K562 (cell line): Measurements from ENCODE around the gene GPC2. TPM values are rescaled to one million over a fixed set of nuclear protein-coding genes. Genes with fewer than 3 reads are reported as not detected.

Experiments
- HDGF ChIP-seq: fragments of 450-650 bp; IDR thresholded peaks from 2 replicates; pipeline ENCODE4 v1.6.1; 2016
- LEF1 ChIP-seq: fragments of 450-650 bp; IDR thresholded peaks from 2 replicates; pipeline ENCODE4 v1.6.1; 2016; ENCODE audit warnings: mild to moderate bottlenecking
- MAZ ChIP-seq, 2 experiments: fragments of 450-650 bp in 1 of 2; sonication (generic) in 1 of 2; formaldehyde crosslinking; IDR thresholded peaks in 1 of 2; conservative IDR thresholded peaks in 1 of 2; 2 replicates each; pipeline versions ENCODE4 v1.4.0 to v1.5.0; 2020; ENCODE audit warnings: mild to moderate bottlenecking in 1 of 2, missing genetic modification reagents in 1 of 2
- MCM5 ChIP-seq: fragments of 450-650 bp; IDR thresholded peaks from 2 replicates; pipeline ENCODE4 v1.6.1; 2016; ENCODE audit warnings: low read depth
- NCOA2 ChIP-seq, 2 experiments: fragments of 450-650 bp; IDR thresholded peaks; 2 replicates each; pipeline ENCODE4 v1.6.1; 2018; ENCODE audit warnings: mild to moderate bottlenecking in 2 of 2, moderate library complexity in 1 of 2; ENCODE audit not compliant: partially characterized antibody in 2 of 2
- PHF8 ChIP-seq: fragments of 200-600 bp; sonication (generic); IDR thresholded peaks from 2 replicates; pipeline ENCODE4 v1.6.1; 2012; ENCODE audit warnings: mixed run types, mild to moderate bottlenecking, inconsistent platforms, low read length, moderate library complexity, borderline replicate concordance
- SNRNP70 ChIP-seq: fragments of 200-400 bp; formaldehyde crosslinking; optimal IDR thresholded peaks from 2 replicates; pipeline ENCODE3; 2017; ENCODE audit warnings: low read depth, low read length
- TEAD4 ChIP-seq, 2 experiments: sonication (generic) in 1 of 2; formaldehyde crosslinking in 1 of 2; IDR thresholded peaks; 2 replicates each; pipeline versions ENCODE4 v1.6.1 to v1.8.0; 2012 to 2022; ENCODE audit warnings: borderline replicate concordance in 1 of 2, inconsistent platforms in 1 of 2, low read length in 1 of 2, mild to moderate bottlenecking in 1 of 2, missing genetic modification reagents in 1 of 2
- TSC22D4 ChIP-seq: fragments of 450-650 bp; IDR thresholded peaks from 2 replicates; pipeline ENCODE4 v1.6.1; 2016; ENCODE audit warnings: missing genetic modification characterization, missing biosample characterization, control low read depth
- XRCC3 ChIP-seq: fragments of 450-650 bp; IDR thresholded peaks from 2 replicates; pipeline ENCODE4 v1.6.1; 2017; ENCODE audit warnings: mild to moderate bottlenecking, moderate library complexity
- ZBTB8A ChIP-seq: fragments of 450-650 bp; IDR thresholded peaks from 2 replicates; pipeline ENCODE4 v1.6.1; 2018; ENCODE audit warnings: mild to moderate bottlenecking, moderate library complexity; ENCODE audit not compliant: partially characterized antibody
- ZC3H11A ChIP-seq: IDR thresholded peaks from 2 replicates; pipeline ENCODE4 v1.6.1; 2012; ENCODE audit warnings: low read depth, low read length, improper control_type of control experiment
- ZNF121 ChIP-seq: sonication (generic); formaldehyde crosslinking; conservative IDR thresholded peaks from 2 replicates; pipeline ENCODE4 v1.8.0; 2022; ENCODE audit warnings: missing genetic modification reagents
- ZNF239 ChIP-seq: fragments of 250-450 bp; sonication (Bioruptor Pico); IDR thresholded peaks from 2 replicates; pipeline ENCODE4 v1.4.0; 2020; ENCODE audit warnings: mild to moderate bottlenecking
- ZNF668 ChIP-seq: fragments of 250-450 bp; sonication (Bioruptor Pico); IDR thresholded peaks from 2 replicates; pipeline ENCODE4 v1.8.0; 2022; ENCODE audit warnings: mild to moderate bottlenecking, inconsistent platforms
- polyA plus RNA-seq, 8 experiments: library from polyadenylated mRNA; depleted of rRNA in 4 of 8; stranded (reverse) in 5 of 8; unstranded in 3 of 8; fragments of >200 nt; fragmentation: Nextera tagmentation in 2 of 8; fragmentation: Illumina TruSeq in 1 of 8; extraction: Ambion mirVana in 2 of 8; extraction: Trizol in 1 of 8; gene quantifications; 2 replicates each; pipeline versions ENCODE4 v1.2.1 to v1.2.3, GENCODE V29; 2011 to 2014; ENCODE audit warnings: inconsistent platforms in 1 of 8, missing spikeins in 1 of 8
- total RNA-seq, 7 experiments: library from RNA; depleted of rRNA in 6 of 7; stranded (reverse); fragments of >200 nt in 6 of 7; fragmentation: Illumina TruSeq in 2 of 7; extraction: Trizol in 2 of 7; gene quantifications; 2 replicates each; pipeline versions ENCODE4 v1.2.1 to v1.2.3, GENCODE V29; 2011 to 2021; ENCODE audit warnings: low replicate concordance in 1 of 7
- TF ChIP-seq, protein P1 (sequence below): sonication (generic); formaldehyde crosslinking; IDR thresholded peaks from 2 replicates; pipeline ENCODE4 v1.8.1; 2023; ENCODE audit warnings: missing genetic modification reagents, mild to moderate bottlenecking, borderline replicate concordance
- TF ChIP-seq, protein P2 (sequence below): IDR thresholded peaks from 3 replicates; pipeline ENCODE4 v1.6.1; 2011; ENCODE audit warnings: borderline replicate concordance, mild to moderate bottlenecking, moderate library complexity; ENCODE audit not compliant: insufficient read length; ENCODE audit errors: extremely low read depth

GPC2 gene
- total and polyA plus RNA-seq, 9 of the 15 experiments (the other 6 are each of a cell fraction or from before 2014, with no cell fraction given): 0.06 to 7.7 (median 1.4) TPM; not detected in 1

DNA sequence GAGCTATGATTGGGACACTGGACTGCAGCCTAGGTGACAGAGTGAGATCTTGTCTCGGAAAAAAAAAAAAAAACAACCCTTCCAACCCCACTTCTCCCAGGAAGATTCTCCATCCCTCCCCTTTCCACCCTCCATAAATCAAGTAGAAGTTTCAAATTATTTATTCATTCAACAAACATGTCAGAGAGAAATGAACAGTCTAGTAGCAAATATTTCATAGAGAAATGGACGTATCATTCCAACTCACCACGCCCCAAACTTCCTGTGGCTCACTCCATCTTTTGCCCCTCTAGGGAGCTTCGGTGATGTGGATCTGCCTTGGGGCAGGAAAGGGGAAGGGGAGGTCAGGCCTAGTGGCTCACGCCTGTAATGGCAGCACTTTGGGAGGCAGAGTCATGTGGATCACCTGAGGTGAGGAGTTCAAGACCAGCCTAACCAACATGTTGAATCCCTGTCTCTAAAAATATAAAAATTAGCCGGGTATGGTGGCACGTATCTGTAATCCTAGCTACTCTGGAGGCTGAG is 18.0 kb downstream of the GPC2 start (continued):
- TF ChIP-seq ZNF121 (CRISPR knock-in tag) (no peak), PHF8 (no peak), HDGF (peak; percentile 43; the same call in 1 of the 2 replicates), ZNF668 (no peak), XRCC3 (no peak), ZNF239 (no peak), LEF1 (no peak), SNRNP70 (no peak), MCM5 (no peak), ZBTB8A (no peak), NCOA2 (IDR thresholded peaks at IDR 0.05; ENCODE audit: partially characterized antibody in 2 of 2) (no peak), MAZ (CRISPR knock-in tag; conservative IDR thresholded peaks at IDR 0.05 in 1 of 2, IDR thresholded peaks at IDR 0.05 in 1 of 2) (no peak), TEAD4 (IDR thresholded peaks at IDR 0.05; ENCODE audit: low read length) (no peak), TEAD4 (CRISPR knock-in tag; IDR thresholded peaks at IDR 0.05; ENCODE audit: borderline replicate concordance) (no peak), ZC3H11A (no peak), TSC22D4 (tag) (no peak)
- TF ChIP-seq, protein P1, sequence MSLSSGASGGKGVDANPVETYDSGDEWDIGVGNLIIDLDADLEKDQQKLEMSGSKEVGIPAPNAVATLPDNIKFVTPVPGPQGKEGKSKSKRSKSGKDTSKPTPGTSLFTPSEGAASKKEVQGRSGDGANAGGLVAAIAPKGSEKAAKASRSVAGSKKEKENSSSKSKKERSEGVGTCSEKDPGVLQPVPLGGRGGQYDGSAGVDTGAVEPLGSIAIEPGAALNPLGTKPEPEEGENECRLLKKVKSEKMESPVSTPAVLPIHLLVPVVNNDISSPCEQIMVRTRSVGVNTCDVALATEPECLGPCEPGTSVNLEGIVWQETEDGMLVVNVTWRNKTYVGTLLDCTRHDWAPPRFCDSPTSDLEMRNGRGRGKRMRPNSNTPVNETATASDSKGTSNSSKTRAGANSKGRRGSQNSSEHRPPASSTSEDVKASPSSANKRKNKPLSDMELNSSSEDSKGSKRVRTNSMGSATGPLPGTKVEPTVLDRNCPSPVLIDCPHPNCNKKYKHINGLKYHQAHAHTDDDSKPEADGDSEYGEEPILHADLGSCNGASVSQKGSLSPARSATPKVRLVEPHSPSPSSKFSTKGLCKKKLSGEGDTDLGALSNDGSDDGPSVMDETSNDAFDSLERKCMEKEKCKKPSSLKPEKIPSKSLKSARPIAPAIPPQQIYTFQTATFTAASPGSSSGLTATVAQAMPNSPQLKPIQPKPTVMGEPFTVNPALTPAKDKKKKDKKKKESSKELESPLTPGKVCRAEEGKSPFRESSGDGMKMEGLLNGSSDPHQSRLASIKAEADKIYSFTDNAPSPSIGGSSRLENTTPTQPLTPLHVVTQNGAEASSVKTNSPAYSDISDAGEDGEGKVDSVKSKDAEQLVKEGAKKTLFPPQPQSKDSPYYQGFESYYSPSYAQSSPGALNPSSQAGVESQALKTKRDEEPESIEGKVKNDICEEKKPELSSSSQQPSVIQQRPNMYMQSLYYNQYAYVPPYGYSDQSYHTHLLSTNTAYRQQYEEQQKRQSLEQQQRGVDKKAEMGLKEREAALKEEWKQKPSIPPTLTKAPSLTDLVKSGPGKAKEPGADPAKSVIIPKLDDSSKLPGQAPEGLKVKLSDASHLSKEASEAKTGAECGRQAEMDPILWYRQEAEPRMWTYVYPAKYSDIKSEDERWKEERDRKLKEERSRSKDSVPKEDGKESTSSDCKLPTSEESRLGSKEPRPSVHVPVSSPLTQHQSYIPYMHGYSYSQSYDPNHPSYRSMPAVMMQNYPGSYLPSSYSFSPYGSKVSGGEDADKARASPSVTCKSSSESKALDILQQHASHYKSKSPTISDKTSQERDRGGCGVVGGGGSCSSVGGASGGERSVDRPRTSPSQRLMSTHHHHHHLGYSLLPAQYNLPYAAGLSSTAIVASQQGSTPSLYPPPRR: no peak
- TF ChIP-seq, protein P2, sequence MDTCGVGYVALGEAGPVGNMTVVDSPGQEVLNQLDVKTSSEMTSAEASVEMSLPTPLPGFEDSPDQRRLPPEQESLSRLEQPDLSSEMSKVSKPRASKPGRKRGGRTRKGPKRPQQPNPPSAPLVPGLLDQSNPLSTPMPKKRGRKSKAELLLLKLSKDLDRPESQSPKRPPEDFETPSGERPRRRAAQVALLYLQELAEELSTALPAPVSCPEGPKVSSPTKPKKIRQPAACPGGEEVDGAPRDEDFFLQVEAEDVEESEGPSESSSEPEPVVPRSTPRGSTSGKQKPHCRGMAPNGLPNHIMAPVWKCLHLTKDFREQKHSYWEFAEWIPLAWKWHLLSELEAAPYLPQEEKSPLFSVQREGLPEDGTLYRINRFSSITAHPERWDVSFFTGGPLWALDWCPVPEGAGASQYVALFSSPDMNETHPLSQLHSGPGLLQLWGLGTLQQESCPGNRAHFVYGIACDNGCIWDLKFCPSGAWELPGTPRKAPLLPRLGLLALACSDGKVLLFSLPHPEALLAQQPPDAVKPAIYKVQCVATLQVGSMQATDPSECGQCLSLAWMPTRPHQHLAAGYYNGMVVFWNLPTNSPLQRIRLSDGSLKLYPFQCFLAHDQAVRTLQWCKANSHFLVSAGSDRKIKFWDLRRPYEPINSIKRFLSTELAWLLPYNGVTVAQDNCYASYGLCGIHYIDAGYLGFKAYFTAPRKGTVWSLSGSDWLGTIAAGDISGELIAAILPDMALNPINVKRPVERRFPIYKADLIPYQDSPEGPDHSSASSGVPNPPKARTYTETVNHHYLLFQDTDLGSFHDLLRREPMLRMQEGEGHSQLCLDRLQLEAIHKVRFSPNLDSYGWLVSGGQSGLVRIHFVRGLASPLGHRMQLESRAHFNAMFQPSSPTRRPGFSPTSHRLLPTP: no peak
